IMR-90 (cell line): ENCODE results near the gene MMP2. TPM values are rescaled to one million over a fixed set of nuclear protein-coding genes. Genes with fewer than 3 reads are reported as not detected.

ENCODE experiments used
- ATAC-seq: fragments of 200-7000 bp; cut with Tn5 transposase; 2 replicates; pipeline ENCODE4 v1.9.1; 2020; ENCODE audit warnings: low read depth, mild to moderate bottlenecking, moderate library complexity
- BruUV-seq: library from RNA; stranded (reverse); fragments of 400-500 nt; replicated peaks from 2 replicates; lab custom pipeline; 2021; lab: Mats Ljungman, UMichigan
- CTCF ChIA-PET: fragments of 300-600 bp; formaldehyde crosslinking; extraction: SDS; loops from one replicate; lab custom pipeline; 2021; ENCODE audit warnings: antibody characterized with exemption; lab: Yijun Ruan, JAX
- POLR2A ChIA-PET: fragments of 300-600 bp; sonication (Branson Sonifier 250); formaldehyde crosslinking; loops from one replicate; lab custom pipeline; 2022; ENCODE audit warnings: antibody characterized with exemption; ENCODE audit not compliant: unreplicated experiment; lab: Charles Lee
- DNase-seq: peaks from one replicate; pipeline ENCODE4 v3.0.0; 2013
- H2AFZ ChIP-seq: replicated peaks from 2 replicates; pipeline ENCODE3; 2013; ENCODE audit warnings: low read length, mild to moderate bottlenecking; ENCODE audit not compliant: poor library complexity
- H2AK5ac ChIP-seq: 2 replicates; pipeline ENCODE4 v1.6.1; 2013; ENCODE audit warnings: low read depth, low read length, inconsistent platforms
- H2AK9ac ChIP-seq: replicated peaks from 2 replicates; pipeline ENCODE3; 2013; ENCODE audit warnings: mild to moderate bottlenecking, low read depth, low read length, moderate library complexity; ENCODE audit not compliant: poor library complexity
- H2BK120ac ChIP-seq: 2 replicates; pipeline ENCODE4 v1.6.1; 2013; ENCODE audit warnings: low read depth, low read length, inconsistent platforms
- H2BK15ac ChIP-seq: 3 replicates; pipeline ENCODE4 v1.6.1; 2013; ENCODE audit warnings: low read depth, low read length, inconsistent platforms
- H2BK20ac ChIP-seq: 2 replicates; pipeline ENCODE4 v1.6.1; 2013; ENCODE audit warnings: low read depth, mild to moderate bottlenecking, inconsistent platforms, low read length, moderate library complexity
- H2BK5ac ChIP-seq: 2 replicates; pipeline ENCODE4 v1.6.1; 2013; ENCODE audit warnings: mild to moderate bottlenecking, low read depth, low read length, inconsistent platforms; ENCODE audit not compliant: poor library complexity, severe bottlenecking
- H3K14ac ChIP-seq: replicated peaks from 2 replicates; pipeline ENCODE4 v1.6.1; 2013; ENCODE audit warnings: low read depth, low read length, inconsistent platforms
- H3K18ac ChIP-seq: 2 replicates; pipeline ENCODE4 v1.6.1; 2013; ENCODE audit warnings: low read depth, low read length, control low read depth
- H3K23ac ChIP-seq: 2 replicates; pipeline ENCODE4 v1.6.1; 2013; ENCODE audit warnings: low read depth, low read length, inconsistent platforms
- H3K27ac ChIP-seq: 2 replicates; pipeline ENCODE4 v1.5.1; 2013; ENCODE audit warnings: mild to moderate bottlenecking, control low read depth, low read length; ENCODE audit not compliant: insufficient read depth
- H3K27me3 ChIP-seq: 2 replicates; pipeline ENCODE4 v1.6.1; 2013; ENCODE audit warnings: low read length; ENCODE audit not compliant: control insufficient read depth, insufficient read depth
- H3K36me3 ChIP-seq: 2 replicates; pipeline ENCODE4 v1.6.1; 2013; ENCODE audit warnings: low read length, mixed read lengths; ENCODE audit not compliant: control insufficient read depth, insufficient read depth
- H3K4ac ChIP-seq: 2 replicates; pipeline ENCODE4 v1.6.1; 2013; ENCODE audit warnings: low read depth, low read length, inconsistent platforms
- H3K4me1 ChIP-seq: 2 replicates; pipeline ENCODE4 v1.6.1; 2013; ENCODE audit warnings: low read length, mixed read lengths; ENCODE audit not compliant: control insufficient read depth, insufficient read depth
- H3K4me2 ChIP-seq: 2 replicates; pipeline ENCODE4 v1.6.1; 2013; ENCODE audit warnings: low read depth, mild to moderate bottlenecking, control low read depth, low read length, moderate library complexity
- H3K4me3 ChIP-seq: 2 replicates; pipeline ENCODE4 v1.5.1; 2013; ENCODE audit warnings: low read depth, mild to moderate bottlenecking, control low read depth, low read length, moderate library complexity; ENCODE audit not compliant: insufficient read depth
- H3K56ac ChIP-seq: 2 replicates; pipeline ENCODE4 v1.6.1; 2013; ENCODE audit warnings: low read length, inconsistent platforms; ENCODE audit not compliant: insufficient read depth; ENCODE audit errors: extremely low read depth
- H3K79me1 ChIP-seq, 2 experiments: 2 replicates each; pipeline ENCODE4 v1.6.1; 2013; ENCODE audit warnings: low read length in 2 of 2, inconsistent platforms in 1 of 2, low read depth in 1 of 2
- H3K9ac ChIP-seq: 2 replicates; pipeline ENCODE4 v1.6.1; 2013; ENCODE audit warnings: low read depth, low read length, control low read depth
- H3K9me1 ChIP-seq: 2 replicates; pipeline ENCODE4 v1.6.1; 2013; ENCODE audit warnings: low read length, inconsistent platforms; ENCODE audit not compliant: insufficient read depth
- H3K9me3 ChIP-seq: 2 replicates; pipeline ENCODE4 v1.6.1; 2013; ENCODE audit warnings: low read length; ENCODE audit not compliant: control insufficient read depth, insufficient read depth
- H4K20me1 ChIP-seq: 2 replicates; pipeline ENCODE4 v1.6.1; 2013; ENCODE audit warnings: low read length, inconsistent platforms; ENCODE audit not compliant: insufficient read depth
- H4K5ac ChIP-seq: 2 replicates; pipeline ENCODE4 v1.6.1; 2013; ENCODE audit warnings: mild to moderate bottlenecking, low read depth, low read length, control low read depth
- H4K8ac ChIP-seq, 2 experiments: 2 replicates each; pipeline ENCODE4 v1.6.1; 2013; ENCODE audit warnings: low read depth in 2 of 2, low read length in 2 of 2, control low read depth in 1 of 2, inconsistent platforms in 1 of 2
- H4K91ac ChIP-seq: 2 replicates; pipeline ENCODE4 v1.6.1; 2013; ENCODE audit warnings: low read depth, low read length, inconsistent platforms; ENCODE audit not compliant: insufficient read depth
- MXI1 ChIP-seq: IDR thresholded peaks from 2 replicates; pipeline ENCODE4 v1.6.1; 2012; ENCODE audit warnings: low read depth, mild to moderate bottlenecking, low read length, moderate library complexity, borderline replicate concordance
- RFX5 ChIP-seq: IDR thresholded peaks from 2 replicates; pipeline ENCODE4 v1.8.0; 2012; ENCODE audit warnings: low read depth, mild to moderate bottlenecking, low read length, moderate library complexity
- WGBS, 2 experiments: methylation state at CpG; one replicate each; pipeline versions ENCODE4 v1.1.5 to v1.1.7; 2013; ENCODE audit warnings: missing lambda C conversion rate in 2 of 2; ENCODE audit not compliant: insufficient read length in 1 of 2; ENCODE audit errors: extremely low coverage in 2 of 2; 5-methylcytosine and 5-hydroxymethylcytosine counted together
- dilution Hi-C: fragments of 300-500 bp; cut with HindIII; formaldehyde crosslinking; loops from one replicate; pipeline ENCODE4 v1.14.3; 2018; ENCODE audit warnings: low sequenced_read_pairs; ENCODE audit not compliant: unreplicated experiment
- in situ Hi-C: fragments of 300-500 bp; cut with MboI; formaldehyde crosslinking; loops from 3 replicates; pipeline ENCODE4 v1.14.3; 2019; ENCODE audit warnings: low sequenced_read_pairs, inconsistent platforms, mixed read lengths
- intact Hi-C: fragments of 100-400 bp; cut with micrococcal nuclease; formaldehyde crosslinking; loops from 2 replicates; pipeline ENCODE4 v1.10.0; 2022
- polyA plus RNA-seq, 3 experiments: library from polyadenylated mRNA; depleted of rRNA; stranded (reverse); fragments of >200 nt; gene quantifications; 2 replicates each; pipeline ENCODE4 v1.2.3, GENCODE V29; 2012; ENCODE audit warnings: low replicate concordance in 1 of 3
- total RNA-seq: library from RNA; depleted of rRNA; stranded (reverse); fragments of >200 nt; gene quantifications from 2 replicates; pipeline ENCODE4 v1.2.3, GENCODE V29; 2012

Gene MMP2
- total and polyA plus RNA-seq, 2 of the 4 experiments (the other 2 are of a cell fraction) = 240 to 574 TPM

- Histone ChIP-seq H3K27ac (no peak overlapping the region), H3K4me3 (no peak overlapping the region), H2AFZ (no peak overlapping the region), H3K23ac (no peak overlapping the region), H2AK5ac (no peak overlapping the region), H4K91ac (peak overlapping the region; percentile 41; the same call in 1 of the 2 replicates), H3K27me3 (no peaks in the 10 kb centered on the region), H3K4me1 (peaks cover 19% of the 10 kb centered on the region), H3K9ac (no peak overlapping the region), H3K79me1 (no peaks in the 10 kb centered on the region), H3K18ac (0 out of 2 replicates have a peak overlapping the region, but pooled peaks have one; percentile 17), H2BK15ac (peak overlapping the region; percentile 2; the same call in 1 of the 3 replicates), H4K5ac (no peak overlapping the region), H3K9me1 (peaks cover 7% of the 10 kb centered on the region), H3K9me3 (no peaks in the 10 kb centered on the region), H3K4ac (peak overlapping the region; percentile 21; the same call in 1 of the 2 replicates), H2BK20ac (no peak overlapping the region; the same call in 1 of the 2 replicates), H3K14ac (no peak overlapping the region), H2BK5ac (no peak overlapping the region), H4K8ac (0 out of 4 replicates have a peak overlapping the region, but pooled peaks of 1 of the 2 experiments have one; percentile 22), H3K36me3 (peaks cover 61% of the 10 kb centered on the region), H3K56ac (no peak overlapping the region), H2BK120ac (peak overlapping the region; percentile 48), H4K20me1 (peaks cover 3% of the 10 kb centered on the region; the same call in 1 of the 2 replicates), H3K4me2 (no peak overlapping the region), H2AK9ac (peak overlapping the region; percentile 37)
- in situ Hi-C loops = loop anchor here (25.0 kb wide), 1 partner anchor 867 kb away; no protein-coding TSS in a partner anchor
- dilution Hi-C loops = no loop called here
- POLR2A ChIA-PET = no interaction called here
- WGBS, 2 experiments = 44% methylated on average over 1 of the region's 7 CpGs; no CpG with 5 or more reads in 1 of the 2 experiments
- BruUV-seq = no TSS peak
- intact Hi-C loops = loop anchor here (1.0 to 2.0 kb wide), 4 partner anchors 15 to 206 kb away; no protein-coding TSS in a partner anchor
- TF ChIP-seq RFX5 (peak; percentile 96), MXI1 (no peak)
- CTCF ChIA-PET = no interaction called here
- DNase-seq = peak; percentile 85
- ATAC-seq = 0 out of 2 replicates have a peak, but pooled peaks have one; percentile 8
Measured at GRCh38 chr16:55495616-55496289, 16.8 kb downstream of the MMP2 start.
